Measurements from ENCODE around the gene CASQ1. TPM values are rescaled to one million over a fixed set of nuclear protein-coding genes. Genes with fewer than 3 reads are reported as not detected.

CASQ1 gene
- 0.09 TPM in 1 of 2 replicates, not detected in the other for total RNA-seq

DNA sequence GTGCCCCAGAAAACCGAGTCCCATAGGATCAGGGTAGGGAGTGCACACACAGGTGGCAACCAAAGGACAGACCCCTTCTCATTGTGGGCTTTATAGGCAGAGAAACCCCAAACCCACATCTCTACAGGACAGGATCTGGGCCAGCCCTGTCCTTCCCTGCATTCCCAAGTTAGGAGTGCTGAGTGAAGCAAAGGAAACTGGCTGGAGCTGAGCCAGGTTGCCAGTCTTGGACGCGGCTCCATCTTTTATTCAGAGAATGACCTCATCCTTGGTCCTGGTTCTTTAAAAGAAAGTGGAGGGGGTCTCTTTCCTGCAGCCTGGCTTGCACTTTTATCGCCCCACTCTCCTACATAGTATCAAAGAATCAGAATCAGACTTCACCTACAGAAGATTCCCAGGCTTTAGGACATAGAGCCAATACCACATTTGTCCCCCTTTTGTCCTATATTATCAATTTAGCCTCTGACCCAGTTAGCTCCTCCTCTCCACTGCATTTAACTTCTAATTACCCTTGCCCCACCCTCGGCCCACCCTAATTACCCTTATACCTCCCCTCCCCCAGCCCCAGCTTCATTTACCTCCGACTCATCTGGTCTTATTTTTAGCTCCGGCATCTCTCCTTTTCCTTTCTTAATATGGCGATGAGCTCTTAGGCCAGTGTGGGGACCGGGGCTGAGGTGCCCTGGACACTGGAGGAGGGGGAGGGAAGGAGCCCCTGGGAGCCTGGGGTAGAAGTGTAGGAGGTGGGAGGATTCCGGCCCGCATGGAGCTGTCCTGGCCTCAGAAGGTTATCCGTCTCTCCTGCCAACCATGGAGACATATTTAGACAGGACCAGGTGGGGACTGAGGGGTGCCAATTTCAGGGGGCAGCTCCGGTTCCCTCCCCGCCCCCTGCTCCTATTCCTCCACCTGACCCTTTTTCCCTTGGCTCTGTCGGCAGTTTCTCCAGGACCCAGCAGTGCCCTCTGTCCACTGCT, at the start of gene CASQ1:
TSS of gene CASQ1 (plus strand) at position 927 of the 977 bp plus-strand sequence. CDS start 177 bp downstream, outside the sequence.

DNA sequence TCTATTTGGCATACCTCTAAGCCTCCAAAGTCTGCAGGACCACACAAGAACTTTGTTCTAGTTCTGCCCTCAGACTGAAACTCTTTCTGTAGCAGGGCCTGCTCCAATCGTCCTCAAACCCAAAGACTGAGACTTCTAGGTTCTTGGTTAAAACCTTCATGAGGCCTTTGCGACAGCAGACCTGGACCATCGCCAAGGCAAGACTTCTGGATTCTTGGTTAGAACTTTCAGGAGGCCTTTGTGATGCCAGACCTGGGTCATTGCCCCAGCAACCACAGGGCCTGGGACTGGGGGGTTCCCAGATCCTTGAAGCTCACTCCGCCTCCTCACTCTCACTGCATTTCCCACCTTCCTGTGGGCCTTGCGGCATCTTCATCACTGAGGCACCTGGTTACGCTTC, 39.1 kb upstream of the CASQ1 start, which contains the start of gene ATP1A4:
TSS of gene ATP1A4 (plus strand) at position 301 of the 400 bp plus-strand sequence. CDS start 438 bp downstream, outside the sequence.

GRCh38 chr1:160205242-160206035, 15.1 kb downstream of the CASQ1 start, which contains the start of gene PEA15:
Gene PEA15 (plus strand): TSS chr1:160205384. CDS start chr1:160211545, 6,161 bp downstream.

Other genes starting within 250 kb of the CASQ1 start
- gene IGSF9, start 245.0 kb upstream of the CASQ1 start, total RNA-seq: not detected in 2 replicates
- 0.09 TPM in 1 of 2 replicates, not detected in the other for gene SLAMF9, start 236.3 kb upstream of the CASQ1 start, total RNA-seq
- gene PIGM, start 158.6 kb upstream of the CASQ1 start, total RNA-seq: 3.7 and 4.8 TPM in 2 replicates
- not detected in 2 replicates for gene KCNJ10, start 120.4 kb upstream of the CASQ1 start, total RNA-seq
- not detected in 2 replicates for gene KCNJ9, start 109.0 kb upstream of the CASQ1 start, total RNA-seq
- gene IGSF8, start 92.0 kb upstream of the CASQ1 start, total RNA-seq: 53.2 and 56.4 TPM in 2 replicates
- gene ATP1A2, start 74.8 kb upstream of the CASQ1 start, total RNA-seq: under 0.01 TPM in 1 of 2 replicates, not detected in the other
- not detected in 2 replicates for gene ATP1A4, start 39.0 kb upstream of the CASQ1 start, total RNA-seq
- 71.9 and 168 TPM in 2 replicates for gene PEA15, start 14.8 kb downstream of the CASQ1 start, total RNA-seq
- gene DCAF8, start 72.0 kb downstream of the CASQ1 start, total RNA-seq: 67.1 and 81.3 TPM in 2 replicates
- gene PEX19, start 94.6 kb downstream of the CASQ1 start, total RNA-seq: 40.2 and 46.9 TPM in 2 replicates
- gene COPA, start 152.7 kb downstream of the CASQ1 start, total RNA-seq: 416 and 428 TPM in 2 replicates
- 181 and 242 TPM in 2 replicates for gene NCSTN, start 152.8 kb downstream of the CASQ1 start, total RNA-seq
- not detected in 2 replicates for gene NHLH1, start 176.5 kb downstream of the CASQ1 start, total RNA-seq
- under 0.01 and 0.23 TPM in 2 replicates for gene VANGL2, start 210.0 kb downstream of the CASQ1 start, total RNA-seq

Data from smooth muscle cell of the umbilical artery (primary cell).